Liver (tissue), 9 donors: ENCODE results near the gene COL26A1. TPM values are rescaled to one million over a fixed set of nuclear protein-coding genes. Genes with fewer than 3 reads are reported as not detected.

Experiments
- DNase-seq: peaks from one replicate; pipeline ENCODE4 v3.0.0-alpha.2; 2017; ENCODE audit warnings: low spot score
- H3K27ac ChIP-seq, 2 donors: one replicate each; pipeline ENCODE4 v1.7.0; 2013; ENCODE audit warnings: inconsistent platforms in 2 of 2, low read length in 2 of 2, control low read depth in 1 of 2, low read depth in 1 of 2, mild to moderate bottlenecking in 1 of 2
- H3K27me3 ChIP-seq, 4 donors: one replicate each; pipeline versions ENCODE4 v1.6.1 to v1.7.0; 2013; ENCODE audit warnings: low read length in 3 of 4, inconsistent platforms in 1 of 4, mild to moderate bottlenecking in 1 of 4, moderate library complexity in 1 of 4; ENCODE audit not compliant: control insufficient read depth in 4 of 4, insufficient read depth in 4 of 4
- H3K36me3 ChIP-seq, 4 donors: one replicate each; pipeline versions ENCODE4 v1.6.1 to v1.7.0; 2013; ENCODE audit warnings: low read length in 3 of 4, mild to moderate bottlenecking in 3 of 4, low read depth in 1 of 4, moderate library complexity in 1 of 4; ENCODE audit not compliant: control insufficient read depth in 4 of 4, insufficient read depth in 3 of 4
- H3K4me1 ChIP-seq, 4 donors: one replicate each; pipeline versions ENCODE4 v1.6.1 to v1.7.0; 2013; ENCODE audit warnings: low read length in 3 of 4, mild to moderate bottlenecking in 3 of 4, moderate library complexity in 1 of 4; ENCODE audit not compliant: control insufficient read depth in 4 of 4, insufficient read depth in 4 of 4
- H3K4me3 ChIP-seq, 3 donors: one replicate each; pipeline versions ENCODE4 v1.6.1 to v1.7.0; 2013; ENCODE audit warnings: low read length in 3 of 3, control low read depth in 1 of 3, low read depth in 1 of 3, mild to moderate bottlenecking in 1 of 3
- H3K9ac ChIP-seq, 2 donors: one replicate each; pipeline ENCODE4 v1.7.0; 2013; ENCODE audit warnings: low read length in 2 of 2, mild to moderate bottlenecking in 2 of 2, moderate library complexity in 2 of 2, control low read depth in 1 of 2, low read depth in 1 of 2
- H3K9me3 ChIP-seq, 4 donors: one replicate each; pipeline versions ENCODE4 v1.6.1 to v1.7.0; 2013; ENCODE audit warnings: low read length in 3 of 4; ENCODE audit not compliant: control insufficient read depth in 4 of 4
- EGR1 ChIP-seq, 2 donors: IDR thresholded peaks; 2 replicates each; pipeline ENCODE4 v1.6.1; 2016 to 2018; ENCODE audit warnings: antibody characterized with exemption in 2 of 2, low read depth in 2 of 2
- FOXA1 ChIP-seq: IDR thresholded peaks from 2 replicates; pipeline ENCODE4 v1.6.1; 2016; ENCODE audit warnings: antibody characterized with exemption
- FOXA2 ChIP-seq: IDR thresholded peaks from 2 replicates; pipeline ENCODE4 v1.6.1; 2016; ENCODE audit warnings: antibody characterized with exemption
- GABPA ChIP-seq, 2 donors: IDR thresholded peaks in 1 of 2; conservative IDR thresholded peaks in 1 of 2; 2 replicates each; pipeline ENCODE4 v1.6.1; 2016; ENCODE audit warnings: antibody characterized with exemption in 2 of 2, mild to moderate bottlenecking in 1 of 2, moderate library complexity in 1 of 2
- HNF4A ChIP-seq, 2 donors: conservative IDR thresholded peaks; 2 replicates each; pipeline ENCODE4 v1.6.1; 2016; ENCODE audit warnings: antibody characterized with exemption in 2 of 2, mild to moderate bottlenecking in 2 of 2
- HNF4G ChIP-seq: IDR thresholded peaks from 2 replicates; pipeline ENCODE4 v1.6.1; 2016; ENCODE audit warnings: antibody characterized with exemption
- JUND ChIP-seq, 2 donors: IDR thresholded peaks; 2 replicates each; pipeline ENCODE4 v1.6.1; 2016; ENCODE audit warnings: antibody characterized with exemption in 2 of 2
- NR2F2 ChIP-seq: IDR thresholded peaks from 2 replicates; pipeline ENCODE4 v1.6.1; 2016; ENCODE audit warnings: antibody characterized with exemption
- RAD21 ChIP-seq, 2 donors: IDR thresholded peaks; 2 replicates each; pipeline ENCODE4 v1.6.1; 2016; ENCODE audit warnings: antibody characterized with exemption in 2 of 2, mild to moderate bottlenecking in 2 of 2
- RXRA ChIP-seq, 2 donors: IDR thresholded peaks; 2 replicates each; pipeline ENCODE4 v1.6.1; 2017 to 2018; ENCODE audit warnings: antibody characterized with exemption in 2 of 2, mild to moderate bottlenecking in 1 of 2
- SP1 ChIP-seq: IDR thresholded peaks from 2 replicates; pipeline ENCODE4 v1.6.1; 2018; ENCODE audit warnings: antibody characterized with exemption, mild to moderate bottlenecking
- TAF1 ChIP-seq: conservative IDR thresholded peaks from 2 replicates; pipeline ENCODE4 v1.6.1; 2016; ENCODE audit warnings: antibody characterized with exemption, mild to moderate bottlenecking
- YY1 ChIP-seq: IDR thresholded peaks from 2 replicates; pipeline ENCODE4 v1.6.1; 2016; ENCODE audit warnings: antibody characterized with exemption, mild to moderate bottlenecking
- WGBS: extraction: QIAGEN DNeasy Blood & Tissue Kit; methylation state at CpG from one replicate; pipeline ENCODE4 v1.1.7; 2013; 5-methylcytosine and 5-hydroxymethylcytosine counted together
- polyA plus RNA-seq, 2 donors: library from polyadenylated mRNA; stranded (reverse) in 1 of 2; unstranded in 1 of 2; fragments of 200-250 nt in 1 of 2; fragments of >200 nt in 1 of 2; fragmentation: Nextera tagmentation in 1 of 2; extraction: Ambion mirVana in 1 of 2; gene quantifications; one replicate each; pipeline versions ENCODE4 v1.2.1 to v1.2.3, GENCODE V29; 2013 to 2015
- total RNA-seq, 2 donors: library from RNA; depleted of rRNA; stranded (reverse); fragments of >200 nt; gene quantifications; one replicate each; pipeline ENCODE4 v1.2.3, GENCODE V29; 2014
- TF ChIP-seq, protein P1 (sequence below): IDR thresholded peaks from 2 replicates; pipeline ENCODE4 v1.6.1; 2016; ENCODE audit warnings: antibody characterized with exemption
- TF ChIP-seq, protein P2 (sequence below): IDR thresholded peaks from 2 replicates; pipeline ENCODE4 v1.6.1; 2016; ENCODE audit warnings: antibody characterized with exemption, mild to moderate bottlenecking
- TF ChIP-seq, protein P3 (sequence below): IDR thresholded peaks from 2 replicates; pipeline ENCODE4 v1.6.1; 2016; ENCODE audit warnings: antibody characterized with exemption
- TF ChIP-seq, protein P4 (sequence below): fragments of 150-350 bp; IDR thresholded peaks from 2 replicates; pipeline ENCODE4 v1.5.1; 2017; ENCODE audit warnings: improper control_type of control experiment, low read depth, low read length; ENCODE audit not compliant: missing input control
- TF ChIP-seq, protein P5 (sequence below): IDR thresholded peaks from 2 replicates; pipeline ENCODE4 v1.6.1; 2016; ENCODE audit warnings: antibody characterized with exemption
- donor health status: healthy.
- donor health status: healthy.
- donor health status: healthy.
- donor health status: healthy.
- donor health status: healthy.

Gene COL26A1
- total and polyA plus RNA-seq, 4 donors = 0.76 to 1.8 (median 0.96) TPM

DNA sequence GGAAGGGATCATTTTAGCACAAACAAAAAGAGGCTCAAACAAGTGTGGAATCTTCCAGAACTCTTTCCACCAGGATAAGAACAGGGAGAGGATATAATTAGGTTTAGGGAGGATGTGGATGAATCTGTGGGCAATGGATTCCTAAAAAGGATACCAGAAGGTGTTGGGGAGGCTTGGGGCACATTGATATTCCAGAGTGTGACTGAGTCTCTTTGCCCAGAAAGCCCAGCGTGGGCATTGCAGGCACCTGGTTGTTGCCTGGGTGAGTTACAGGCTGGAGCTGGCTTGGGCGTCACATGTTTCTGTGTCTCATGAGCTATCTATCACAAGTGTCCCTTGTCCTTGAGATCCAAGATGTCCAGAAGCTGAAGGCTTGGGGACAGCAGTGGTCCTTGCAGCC, 3.3 kb downstream of the COL26A1 start:
- no peak overlapping the region for H3K4me3 ChIP-seq
- H3K9ac ChIP-seq = no peak overlapping the region
- H3K4me1 ChIP-seq = peaks cover 6 to 17% (median 12%) of the 10 kb centered on the region in 4 donors
- no peak for DNase-seq
- H3K27me3 ChIP-seq = no peaks in the 10 kb centered on the region
- no peak overlapping the region for H3K27ac ChIP-seq
- H3K9me3 ChIP-seq = no peaks in the 10 kb centered on the region
- H3K36me3 ChIP-seq = no peaks in the 10 kb centered on the region
- no peak for TF ChIP-seq NR2F2
- no peak for TF ChIP-seq YY1
- TF ChIP-seq EGR1 (IDR thresholded peaks at IDR 0.05; ENCODE audit: low read depth in 2 of 2) = no peak
- TF ChIP-seq TAF1 = no peak
- TF ChIP-seq JUND (IDR thresholded peaks at IDR 0.05) = no peak
- TF ChIP-seq HNF4G = no peak
- TF ChIP-seq, protein P1, sequence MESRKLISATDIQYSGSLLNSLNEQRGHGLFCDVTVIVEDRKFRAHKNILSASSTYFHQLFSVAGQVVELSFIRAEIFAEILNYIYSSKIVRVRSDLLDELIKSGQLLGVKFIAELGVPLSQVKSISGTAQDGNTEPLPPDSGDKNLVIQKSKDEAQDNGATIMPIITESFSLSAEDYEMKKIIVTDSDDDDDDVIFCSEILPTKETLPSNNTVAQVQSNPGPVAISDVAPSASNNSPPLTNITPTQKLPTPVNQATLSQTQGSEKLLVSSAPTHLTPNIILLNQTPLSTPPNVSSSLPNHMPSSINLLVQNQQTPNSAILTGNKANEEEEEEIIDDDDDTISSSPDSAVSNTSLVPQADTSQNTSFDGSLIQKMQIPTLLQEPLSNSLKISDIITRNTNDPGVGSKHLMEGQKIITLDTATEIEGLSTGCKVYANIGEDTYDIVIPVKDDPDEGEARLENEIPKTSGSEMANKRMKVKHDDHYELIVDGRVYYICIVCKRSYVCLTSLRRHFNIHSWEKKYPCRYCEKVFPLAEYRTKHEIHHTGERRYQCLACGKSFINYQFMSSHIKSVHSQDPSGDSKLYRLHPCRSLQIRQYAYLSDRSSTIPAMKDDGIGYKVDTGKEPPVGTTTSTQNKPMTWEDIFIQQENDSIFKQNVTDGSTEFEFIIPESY = no peak
- TF ChIP-seq, protein P2, sequence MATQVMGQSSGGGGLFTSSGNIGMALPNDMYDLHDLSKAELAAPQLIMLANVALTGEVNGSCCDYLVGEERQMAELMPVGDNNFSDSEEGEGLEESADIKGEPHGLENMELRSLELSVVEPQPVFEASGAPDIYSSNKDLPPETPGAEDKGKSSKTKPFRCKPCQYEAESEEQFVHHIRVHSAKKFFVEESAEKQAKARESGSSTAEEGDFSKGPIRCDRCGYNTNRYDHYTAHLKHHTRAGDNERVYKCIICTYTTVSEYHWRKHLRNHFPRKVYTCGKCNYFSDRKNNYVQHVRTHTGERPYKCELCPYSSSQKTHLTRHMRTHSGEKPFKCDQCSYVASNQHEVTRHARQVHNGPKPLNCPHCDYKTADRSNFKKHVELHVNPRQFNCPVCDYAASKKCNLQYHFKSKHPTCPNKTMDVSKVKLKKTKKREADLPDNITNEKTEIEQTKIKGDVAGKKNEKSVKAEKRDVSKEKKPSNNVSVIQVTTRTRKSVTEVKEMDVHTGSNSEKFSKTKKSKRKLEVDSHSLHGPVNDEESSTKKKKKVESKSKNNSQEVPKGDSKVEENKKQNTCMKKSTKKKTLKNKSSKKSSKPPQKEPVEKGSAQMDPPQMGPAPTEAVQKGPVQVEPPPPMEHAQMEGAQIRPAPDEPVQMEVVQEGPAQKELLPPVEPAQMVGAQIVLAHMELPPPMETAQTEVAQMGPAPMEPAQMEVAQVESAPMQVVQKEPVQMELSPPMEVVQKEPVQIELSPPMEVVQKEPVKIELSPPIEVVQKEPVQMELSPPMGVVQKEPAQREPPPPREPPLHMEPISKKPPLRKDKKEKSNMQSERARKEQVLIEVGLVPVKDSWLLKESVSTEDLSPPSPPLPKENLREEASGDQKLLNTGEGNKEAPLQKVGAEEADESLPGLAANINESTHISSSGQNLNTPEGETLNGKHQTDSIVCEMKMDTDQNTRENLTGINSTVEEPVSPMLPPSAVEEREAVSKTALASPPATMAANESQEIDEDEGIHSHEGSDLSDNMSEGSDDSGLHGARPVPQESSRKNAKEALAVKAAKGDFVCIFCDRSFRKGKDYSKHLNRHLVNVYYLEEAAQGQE = no peak
- TF ChIP-seq FOXA1 = no peak
- no peak for TF ChIP-seq SP1
- TF ChIP-seq, protein P3, sequence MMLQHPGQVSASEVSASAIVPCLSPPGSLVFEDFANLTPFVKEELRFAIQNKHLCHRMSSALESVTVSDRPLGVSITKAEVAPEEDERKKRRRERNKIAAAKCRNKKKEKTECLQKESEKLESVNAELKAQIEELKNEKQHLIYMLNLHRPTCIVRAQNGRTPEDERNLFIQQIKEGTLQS = no peak
- no peak for TF ChIP-seq HNF4A (conservative IDR thresholded peaks at IDR 0.05)
- TF ChIP-seq GABPA (IDR thresholded peaks at IDR 0.05 in 1 of 2, conservative IDR thresholded peaks at IDR 0.05 in 1 of 2) = no peak
- TF ChIP-seq FOXA2 = no peak
- TF ChIP-seq, protein P4, sequence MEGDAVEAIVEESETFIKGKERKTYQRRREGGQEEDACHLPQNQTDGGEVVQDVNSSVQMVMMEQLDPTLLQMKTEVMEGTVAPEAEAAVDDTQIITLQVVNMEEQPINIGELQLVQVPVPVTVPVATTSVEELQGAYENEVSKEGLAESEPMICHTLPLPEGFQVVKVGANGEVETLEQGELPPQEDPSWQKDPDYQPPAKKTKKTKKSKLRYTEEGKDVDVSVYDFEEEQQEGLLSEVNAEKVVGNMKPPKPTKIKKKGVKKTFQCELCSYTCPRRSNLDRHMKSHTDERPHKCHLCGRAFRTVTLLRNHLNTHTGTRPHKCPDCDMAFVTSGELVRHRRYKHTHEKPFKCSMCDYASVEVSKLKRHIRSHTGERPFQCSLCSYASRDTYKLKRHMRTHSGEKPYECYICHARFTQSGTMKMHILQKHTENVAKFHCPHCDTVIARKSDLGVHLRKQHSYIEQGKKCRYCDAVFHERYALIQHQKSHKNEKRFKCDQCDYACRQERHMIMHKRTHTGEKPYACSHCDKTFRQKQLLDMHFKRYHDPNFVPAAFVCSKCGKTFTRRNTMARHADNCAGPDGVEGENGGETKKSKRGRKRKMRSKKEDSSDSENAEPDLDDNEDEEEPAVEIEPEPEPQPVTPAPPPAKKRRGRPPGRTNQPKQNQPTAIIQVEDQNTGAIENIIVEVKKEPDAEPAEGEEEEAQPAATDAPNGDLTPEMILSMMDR = no peak
- no peak for TF ChIP-seq RXRA (IDR thresholded peaks at IDR 0.05)
- no peak for TF ChIP-seq RAD21 (IDR thresholded peaks at IDR 0.05)
- TF ChIP-seq, protein P5, sequence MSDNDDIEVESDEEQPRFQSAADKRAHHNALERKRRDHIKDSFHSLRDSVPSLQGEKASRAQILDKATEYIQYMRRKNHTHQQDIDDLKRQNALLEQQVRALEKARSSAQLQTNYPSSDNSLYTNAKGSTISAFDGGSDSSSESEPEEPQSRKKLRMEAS = no peak
- 92% methylated on average over 2 of the region's 2 CpGs for WGBS
